ENCODE data around the gene TEAD1.

GRCh38 chr11:12962306-12962705 lies 288.1 kb downstream of the TEAD1 start:
- TF ChIP-seq CTCF (IDR thresholded peaks at IDR 0.05; ENCODE audit: low read depth, low read length, missing input control) (no peak), RXRA (IDR thresholded peaks at IDR 0.05) (no peak), ZBTB33 (IDR thresholded peaks at IDR 0.05) (no peak), RAD21 (IDR thresholded peaks at IDR 0.05) (no peak), YY1 (IDR thresholded peaks at IDR 0.05) (no peak), TAF1 (conservative IDR thresholded peaks at IDR 0.05) (no peak)

Data from liver (tissue), 3 donors.